SK-N-SH treated with all-trans-retinoic acid at 6 μM for 48 hours (cell line): Measurements from ENCODE around the gene IL15RA.

Experiments used
- ATAC-seq: fragments of 200-7000 bp; cut with Tn5 transposase; 3 replicates; pipeline ENCODE4 v1.9.1; 2020; ENCODE audit warnings: mild to moderate bottlenecking, moderate library complexity
- ARNTL ChIP-seq: fragments of 450-650 bp; formaldehyde crosslinking; IDR thresholded peaks from 2 replicates; pipeline ENCODE4 v1.5.0; 2020; ENCODE audit warnings: low read depth, mild to moderate bottlenecking, moderate library complexity, borderline replicate concordance
- BACH2 ChIP-seq: fragments of 250-450 bp; sonication (Bioruptor Pico); IDR thresholded peaks from 2 replicates; pipeline ENCODE4 v1.9.0; 2021; ENCODE audit warnings: mild to moderate bottlenecking, borderline replicate concordance
- CREB5 ChIP-seq: fragments of 250-450 bp; sonication (Bioruptor Pico); IDR thresholded peaks from 2 replicates; pipeline ENCODE4 v1.5.1; 2020; ENCODE audit warnings: low read depth, mild to moderate bottlenecking, moderate library complexity
- CSDC2 ChIP-seq: fragments of 250-450 bp; sonication (Bioruptor Pico); IDR thresholded peaks from 2 replicates; pipeline ENCODE4 v1.5.0; 2020; ENCODE audit warnings: mild to moderate bottlenecking, moderate library complexity
- CSRNP3 ChIP-seq: fragments of 250-450 bp; sonication (Bioruptor Pico); IDR thresholded peaks from 2 replicates; pipeline ENCODE4 v1.5.1; 2021; ENCODE audit warnings: mild to moderate bottlenecking, moderate library complexity
- ESRRG ChIP-seq: fragments of 250-450 bp; sonication (Bioruptor Pico); IDR thresholded peaks from 2 replicates; pipeline ENCODE4 v1.6.1; 2021; ENCODE audit warnings: mild to moderate bottlenecking
- GLIS3 ChIP-seq: fragments of 250-450 bp; sonication (Bioruptor Pico); IDR thresholded peaks from 2 replicates; pipeline ENCODE4 v1.5.0; 2020; ENCODE audit warnings: mild to moderate bottlenecking, moderate library complexity
- ISL1 ChIP-seq: fragments of 250-450 bp; sonication (Bioruptor Pico); IDR thresholded peaks from 2 replicates; pipeline ENCODE4 v2.1.2; 2022; ENCODE audit warnings: mild to moderate bottlenecking, moderate library complexity
- OSR1 ChIP-seq: fragments of 250-450 bp; sonication (Bioruptor Pico); IDR thresholded peaks from 2 replicates; pipeline ENCODE4 v1.8.0; 2022; ENCODE audit warnings: moderate library complexity, mild to moderate bottlenecking, inconsistent platforms
- PATZ1 ChIP-seq: fragments of 250-450 bp; sonication (Bioruptor Pico); IDR thresholded peaks from 2 replicates; pipeline ENCODE4 v1.8.0; 2020; ENCODE audit warnings: mild to moderate bottlenecking, moderate library complexity, borderline replicate concordance
- POU6F1 ChIP-seq: fragments of 250-450 bp; sonication (Bioruptor Pico); IDR thresholded peaks from 2 replicates; pipeline ENCODE4 v1.8.0; 2021; ENCODE audit warnings: low read depth, mild to moderate bottlenecking, moderate library complexity, borderline replicate concordance
- PPARA ChIP-seq: fragments of 250-450 bp; sonication (Bioruptor Pico); IDR thresholded peaks from 2 replicates; pipeline ENCODE4 v1.5.0; 2020; ENCODE audit warnings: mild to moderate bottlenecking, borderline replicate concordance
- RARB ChIP-seq: fragments of 250-450 bp; sonication (Bioruptor Pico); IDR thresholded peaks from 2 replicates; pipeline ENCODE4 v1.8.0; 2021; ENCODE audit warnings: mild to moderate bottlenecking, moderate library complexity
- SNAI2 ChIP-seq: fragments of 250-450 bp; sonication (Bioruptor Pico); IDR thresholded peaks from 2 replicates; pipeline ENCODE4 v1.5.0; 2020; ENCODE audit warnings: mild to moderate bottlenecking, moderate library complexity
- TCF4 ChIP-seq: fragments of 250-450 bp; sonication (Bioruptor Pico); IDR thresholded peaks from 2 replicates; pipeline ENCODE4 v1.8.0; 2021; ENCODE audit warnings: mild to moderate bottlenecking, moderate library complexity, borderline replicate concordance
- TOX ChIP-seq: fragments of 250-450 bp; sonication (Bioruptor Pico); IDR thresholded peaks from 2 replicates; pipeline ENCODE4 v1.8.0; 2021; ENCODE audit warnings: mild to moderate bottlenecking, moderate library complexity, borderline replicate concordance
- ZC3H10 ChIP-seq: fragments of 250-450 bp; sonication (Bioruptor Pico); IDR thresholded peaks from 2 replicates; pipeline ENCODE4 v1.5.1; 2021; ENCODE audit warnings: mild to moderate bottlenecking, moderate library complexity
- ZFP30 ChIP-seq: fragments of 450-650 bp; formaldehyde crosslinking; IDR thresholded peaks from 2 replicates; pipeline ENCODE4 v1.5.0; 2022; ENCODE audit warnings: mild to moderate bottlenecking, moderate library complexity
- ZNF565 ChIP-seq: fragments of 450-650 bp; formaldehyde crosslinking; conservative IDR thresholded peaks from 2 replicates; pipeline ENCODE4 v1.5.0; 2020; ENCODE audit warnings: low read depth, mild to moderate bottlenecking, moderate library complexity
- ZNF70 ChIP-seq: fragments of 450-650 bp; formaldehyde crosslinking; IDR thresholded peaks from 2 replicates; pipeline ENCODE4 v1.5.0; 2020; ENCODE audit warnings: mild to moderate bottlenecking, moderate library complexity
- ZNF8 ChIP-seq: fragments of 450-650 bp; formaldehyde crosslinking; IDR thresholded peaks from 2 replicates; pipeline ENCODE4 v1.5.0; 2020; ENCODE audit warnings: mild to moderate bottlenecking, moderate library complexity

Gene IL15RA

GRCh38 chr10:5999440-6000165 is 22.3 kb upstream of the IL15RA start:
- no peak; the same call in 1 of the 3 replicates for ATAC-seq
- TF ChIP-seq ESRRG (CRISPR knock-in tag) (no peak), CSRNP3 (CRISPR knock-in tag) (no peak), ARNTL (CRISPR knock-in tag) (no peak), TOX (CRISPR knock-in tag) (no peak), PATZ1 (CRISPR knock-in tag) (no peak), TCF4 (CRISPR knock-in tag) (no peak), CSDC2 (CRISPR knock-in tag) (no peak), GLIS3 (no peak), ISL1 (CRISPR knock-in tag) (no peak), ZNF8 (CRISPR knock-in tag) (no peak), ZFP30 (CRISPR knock-in tag) (no peak), POU6F1 (CRISPR knock-in tag) (no peak), ZNF565 (no peak), ZNF70 (CRISPR knock-in tag) (no peak), CREB5 (no peak), OSR1 (CRISPR knock-in tag) (no peak), ZC3H10 (no peak), PPARA (CRISPR knock-in tag) (no peak), SNAI2 (no peak)
- TF ChIP-seq, all 23 proteins: peak for 0

GRCh38 chr10:5996696-5997095 is 19.4 kb upstream of the IL15RA start:
- no peak for ATAC-seq
- TF ChIP-seq GLIS3 (no peak), PATZ1 (CRISPR knock-in tag) (no peak), POU6F1 (CRISPR knock-in tag) (no peak), ZNF70 (CRISPR knock-in tag) (no peak), ZC3H10 (no peak), ZNF565 (no peak), ARNTL (CRISPR knock-in tag) (no peak), CREB5 (no peak), RARB (CRISPR knock-in tag) (no peak), PPARA (CRISPR knock-in tag) (no peak), TOX (CRISPR knock-in tag) (no peak), ISL1 (CRISPR knock-in tag) (no peak), ZFP30 (CRISPR knock-in tag) (no peak), OSR1 (CRISPR knock-in tag) (no peak), CSRNP3 (CRISPR knock-in tag) (no peak), BACH2 (no peak), ZNF8 (CRISPR knock-in tag) (no peak)
